Neuronal stem cell (in vitro differentiated cells): ENCODE results near the gene ADM2.

Experiments
- DNase-seq: peaks from one replicate; pipeline ENCODE4 v3.0.0-alpha.2; 2013; ENCODE audit warnings: low spot score
- H2AFZ ChIP-seq: one replicate; pipeline ENCODE4 v1.6.1; 2013; ENCODE audit warnings: mild to moderate bottlenecking, low read length, inconsistent platforms
- H2AK5ac ChIP-seq: 2 replicates; pipeline ENCODE4 v1.6.1; 2013; ENCODE audit warnings: low read depth, mild to moderate bottlenecking, inconsistent platforms, low read length, moderate library complexity, mixed read lengths
- H2BK120ac ChIP-seq: 2 replicates; pipeline ENCODE4 v1.6.1; 2013; ENCODE audit warnings: low read depth, mild to moderate bottlenecking, inconsistent platforms, low read length, moderate library complexity, mixed read lengths
- H2BK12ac ChIP-seq: one replicate; pipeline ENCODE4 v1.6.1; 2013; ENCODE audit warnings: low read length, inconsistent platforms
- H2BK15ac ChIP-seq: 2 replicates; pipeline ENCODE4 v1.6.1; 2013; ENCODE audit warnings: mild to moderate bottlenecking, low read length, inconsistent platforms, mixed read lengths
- H2BK5ac ChIP-seq: one replicate; pipeline ENCODE4 v1.6.1; 2013; ENCODE audit warnings: inconsistent platforms, mild to moderate bottlenecking, low read length, moderate library complexity
- H3K14ac ChIP-seq: one replicate; pipeline ENCODE4 v1.6.1; 2013; ENCODE audit warnings: low read length, inconsistent platforms
- H3K18ac ChIP-seq: 2 replicates; pipeline ENCODE4 v1.6.1; 2013; ENCODE audit warnings: low read length, inconsistent platforms
- H3K23ac ChIP-seq: 2 replicates; pipeline ENCODE4 v1.6.1; 2013; ENCODE audit warnings: low read depth, mild to moderate bottlenecking, mixed read lengths, low read length, inconsistent platforms; ENCODE audit not compliant: poor library complexity
- H3K27ac ChIP-seq: replicated peaks from 3 replicates; pipeline ENCODE4 v1.5.1; 2013; ENCODE audit warnings: low read length, inconsistent platforms
- H3K27me3 ChIP-seq, 3 experiments: 2 replicates each; pipeline ENCODE4 v1.6.1; 2013; ENCODE audit warnings: low read length in 3 of 3, mild to moderate bottlenecking in 2 of 3, inconsistent platforms in 1 of 3, low read depth in 1 of 3, mixed read lengths in 1 of 3, moderate library complexity in 1 of 3; ENCODE audit not compliant: control insufficient read depth in 3 of 3, insufficient read depth in 3 of 3
- H3K36me3 ChIP-seq, 2 donors: replicated peaks in 1 of 2; 2 replicates each; pipeline ENCODE4 v1.6.1; 2013; ENCODE audit warnings: low read length in 2 of 2; ENCODE audit not compliant: control insufficient read depth in 2 of 2, insufficient read depth in 2 of 2
- H3K4ac ChIP-seq: 2 replicates; pipeline ENCODE4 v1.6.1; 2013; ENCODE audit warnings: inconsistent platforms, mild to moderate bottlenecking, low read length, moderate library complexity
- H3K4me1 ChIP-seq, 2 donors: 1 replicate in 1 of 2; 2 replicates in 1 of 2; pipeline ENCODE4 v1.6.1; 2013; ENCODE audit warnings: low read length in 2 of 2, low read depth in 1 of 2; ENCODE audit not compliant: control insufficient read depth in 2 of 2, insufficient read depth in 1 of 2
- H3K4me2 ChIP-seq: one replicate; pipeline ENCODE4 v1.6.1; 2013; ENCODE audit warnings: mild to moderate bottlenecking, low read length, inconsistent platforms; ENCODE audit not compliant: insufficient read depth, poor library complexity, severe bottlenecking
- H3K4me3 ChIP-seq, 2 donors: 2 replicates each; pipeline ENCODE4 v1.5.1; 2013; ENCODE audit warnings: low read length in 2 of 2, mild to moderate bottlenecking in 2 of 2, inconsistent platforms in 1 of 2, moderate library complexity in 1 of 2
- H3K79me1 ChIP-seq: one replicate; pipeline ENCODE4 v1.6.1; 2013; ENCODE audit warnings: low read depth, mild to moderate bottlenecking, inconsistent platforms, low read length, moderate library complexity
- H3K9ac ChIP-seq: one replicate; pipeline ENCODE4 v1.6.1; 2013; ENCODE audit warnings: mild to moderate bottlenecking, low read depth, low read length, inconsistent platforms; ENCODE audit not compliant: poor library complexity
- H3K9me3 ChIP-seq, 2 donors: replicated peaks in 1 of 2; 2 replicates each; pipeline versions ENCODE3 to v1.6.1; 2013; ENCODE audit warnings: low read length in 2 of 2, mild to moderate bottlenecking in 2 of 2, inconsistent platforms in 1 of 2, low read depth in 1 of 2, mixed read lengths in 1 of 2, moderate library complexity in 1 of 2; ENCODE audit not compliant: control insufficient read depth in 2 of 2, insufficient read depth in 1 of 2
- H4K8ac ChIP-seq: one replicate; pipeline ENCODE4 v1.6.1; 2013; ENCODE audit warnings: low read depth, mild to moderate bottlenecking, inconsistent platforms, low read length, moderate library complexity
- H4K91ac ChIP-seq: one replicate; pipeline ENCODE4 v1.6.1; 2013; ENCODE audit warnings: low read length, low read depth, mild to moderate bottlenecking, inconsistent platforms; ENCODE audit not compliant: poor library complexity
- WGBS, 2 donors: extraction: QIAGEN DNeasy Blood & Tissue Kit; methylation state at CpG; one replicate each; pipeline ENCODE4 v1.1.7; 2013; ENCODE audit warnings: missing lambda C conversion rate in 2 of 2, mixed read lengths in 1 of 2; ENCODE audit not compliant: insufficient read length in 2 of 2, insufficient replicate concordance in 1 of 2; ENCODE audit errors: extremely low coverage in 2 of 2; 5-methylcytosine and 5-hydroxymethylcytosine counted together

Gene ADM2

GRCh38 chr22:50506611-50507420 lies 25.5 kb downstream of the ADM2 start:
- Histone ChIP-seq H3K14ac (peak overlapping the region; percentile 98), H2AFZ (peak overlapping the region; percentile 99), H3K4me2 (peak overlapping the region; percentile 77), H3K4me1 (peaks cover 9 to 12% of the 10 kb centered on the region in 2 donors), H3K18ac (peak overlapping the region; percentile 97), H2BK5ac (peak overlapping the region; percentile 56), H3K27ac (no peak overlapping the region), H3K4me3 (peak overlapping the region; percentile 69 to 97), H3K9ac (peak overlapping the region; percentile 98), H3K9me3 (no peaks in the 10 kb centered on the region), H2BK12ac (peak overlapping the region; percentile 73), H3K27me3 (no peaks in the 10 kb centered on the region), H3K79me1 (peaks cover 19% of the 10 kb centered on the region), H3K4ac (no peak overlapping the region), H2BK15ac (peak overlapping the region; percentile 3), H2BK120ac (no peak overlapping the region), H2AK5ac (peak overlapping the region; percentile 71), H4K8ac (peak overlapping the region; percentile 48), H3K23ac (peak overlapping the region; percentile 73), H3K36me3 (peaks cover 16 to 42% of the 10 kb centered on the region in 2 donors), H4K91ac (no peak overlapping the region)
- no CpG with 5 or more reads among the region's 21 CpGs for WGBS, 2 donors
- DNase-seq = no peak

- Histone ChIP-seq H2BK120ac (no peak within 1 kb of the TSS), H4K91ac (no peak within 1 kb of the TSS), H3K18ac (peak within 1 kb of the TSS; percentile 100), H2AK5ac (peak within 1 kb of the TSS; percentile 71), H3K4ac (peak within 1 kb of the TSS; percentile 93), H3K4me1 (peaks cover 9 to 12% of the 10 kb centered on the region in 2 donors), H4K8ac (peak within 1 kb of the TSS; percentile 48), H3K14ac (peak within 1 kb of the TSS; percentile 99), H3K79me1 (peaks cover 22% of the 10 kb centered on the region), H3K9me3 (no peaks in the 10 kb centered on the region), H3K36me3 (peaks cover 20 to 44% of the 10 kb centered on the region in 2 donors), H2BK12ac (peak within 1 kb of the TSS; percentile 94), H2BK5ac (peak within 1 kb of the TSS; percentile 75), H3K4me2 (peak within 1 kb of the TSS; percentile 77), H2AFZ (peak within 1 kb of the TSS; percentile 99), H3K27ac (peak within 1 kb of the TSS; percentile 69), H3K9ac (peak within 1 kb of the TSS; percentile 100), H3K27me3 (peaks cover 0 to 2% (median 0%) of the 10 kb centered on the region in 3 experiments), H3K4me3 (peak within 1 kb of the TSS; percentile 97 to 98), H2BK15ac (peak within 1 kb of the TSS; percentile 3), H3K23ac (peak within 1 kb of the TSS; percentile 98)
- no CpG with 5 or more reads among the region's 62 CpGs for WGBS, 2 donors
- DNase-seq = no peak
These were observed 26.2 kb downstream of the ADM2 start, which contains the start of gene LMF2 for GRCh38 chr22:50507421-50507990. Gene LMF2, minus strand, starts transcription at chr22:50507702. Its CDS starts 27 bp downstream, at chr22:50507675.

- H3K4me3 ChIP-seq = peak within 1 kb of the TSS; percentile 97 to 98
- H2AK5ac ChIP-seq = peak within 1 kb of the TSS; percentile 71
- peaks cover 25% of the 10 kb centered on the region for H3K79me1 ChIP-seq
- H3K27ac ChIP-seq = peak within 1 kb of the TSS; percentile 69
- peak within 1 kb of the TSS; percentile 75 for H2BK5ac ChIP-seq
- peaks cover 16 to 44% of the 10 kb centered on the region in 2 donors for H3K36me3 ChIP-seq
- peak; percentile 98 for DNase-seq
- H3K9ac ChIP-seq = peak within 1 kb of the TSS; percentile 100
- peaks cover 0 to 2% (median 0%) of the 10 kb centered on the region in 3 experiments for H3K27me3 ChIP-seq
- peak within 1 kb of the TSS; percentile 98 for H3K23ac ChIP-seq
- no peak within 1 kb of the TSS for H4K91ac ChIP-seq
- peak within 1 kb of the TSS; percentile 99 for H3K14ac ChIP-seq
- peak within 1 kb of the TSS; percentile 99 for H2AFZ ChIP-seq
- H2BK15ac ChIP-seq = peak within 1 kb of the TSS; percentile 3
- peak within 1 kb of the TSS; percentile 93 for H3K4ac ChIP-seq
- H3K4me2 ChIP-seq = peak within 1 kb of the TSS; percentile 77
- H3K9me3 ChIP-seq = no peaks in the 10 kb centered on the region
- peak within 1 kb of the TSS; percentile 48 for H4K8ac ChIP-seq
- H2BK120ac ChIP-seq = no peak within 1 kb of the TSS
- H2BK12ac ChIP-seq = peak within 1 kb of the TSS; percentile 94
- no CpG with 5 or more reads among the region's 76 CpGs for WGBS, 2 donors
- H3K4me1 ChIP-seq = peaks cover 9 to 12% of the 10 kb centered on the region in 2 donors
- peak within 1 kb of the TSS; percentile 100 for H3K18ac ChIP-seq
These were observed 26.9 kb downstream of the ADM2 start, which contains the start of gene NCAPH2 for GRCh38 chr22:50507991-50508884. Gene NCAPH2, plus strand, starts transcription at chr22:50508224. Its CDS starts 114 bp downstream, at chr22:50508338.
